Parathyroid adenoma (tissue), 2 donors: ENCODE measurements around the gene TRPV4.

ENCODE experiments used
- H2AFZ ChIP-seq: fragments of 300-600 bp; sonication (generic); one replicate; pipeline ENCODE4 v1.7.0; 2017; ENCODE audit warnings: antibody characterized with exemption, mild to moderate bottlenecking
- H3K27ac ChIP-seq: fragments of 300-600 bp; sonication (generic); one replicate; pipeline ENCODE4 v1.7.0; 2017
- H3K27me3 ChIP-seq: fragments of 300-600 bp; sonication (generic); one replicate; pipeline ENCODE4 v1.7.0; 2017; ENCODE audit warnings: low read length; ENCODE audit not compliant: control insufficient read depth, insufficient read depth
- H3K36me3 ChIP-seq: fragments of 300-600 bp; sonication (generic); one replicate; pipeline ENCODE4 v1.7.0; 2017; ENCODE audit warnings: low read length; ENCODE audit not compliant: control insufficient read depth, insufficient read depth
- H3K4me1 ChIP-seq: fragments of 300-600 bp; sonication (generic); one replicate; pipeline ENCODE4 v1.7.0; 2017; ENCODE audit warnings: control low read depth
- H3K4me2 ChIP-seq: fragments of 300-600 bp; sonication (generic); one replicate; pipeline ENCODE4 v1.7.0; 2017; ENCODE audit warnings: low read length
- H3K4me3 ChIP-seq: fragments of 300-600 bp; sonication (generic); one replicate; pipeline ENCODE4 v1.7.0; 2017; ENCODE audit warnings: low read depth, low read length
- H3K79me2 ChIP-seq: fragments of 300-600 bp; sonication (generic); one replicate; pipeline ENCODE4 v1.7.0; 2017; ENCODE audit warnings: control low read depth
- H3K9ac ChIP-seq: fragments of 300-600 bp; sonication (generic); one replicate; pipeline ENCODE4 v1.7.0; 2017; ENCODE audit warnings: mild to moderate bottlenecking
- H3K9me3 ChIP-seq: fragments of 300-600 bp; sonication (generic); one replicate; pipeline ENCODE4 v1.7.0; 2017; ENCODE audit warnings: low read length; ENCODE audit not compliant: control insufficient read depth
- TF ChIP-seq, protein P1 (sequence below): fragments of 300-600 bp; sonication (generic); IDR thresholded peaks from one replicate; pipeline ENCODE4 v1.7.0; 2017; ENCODE audit warnings: antibody characterized with exemption, mild to moderate bottlenecking
- donor health status: primary hyperparathyroidism.

Gene TRPV4

DNA sequence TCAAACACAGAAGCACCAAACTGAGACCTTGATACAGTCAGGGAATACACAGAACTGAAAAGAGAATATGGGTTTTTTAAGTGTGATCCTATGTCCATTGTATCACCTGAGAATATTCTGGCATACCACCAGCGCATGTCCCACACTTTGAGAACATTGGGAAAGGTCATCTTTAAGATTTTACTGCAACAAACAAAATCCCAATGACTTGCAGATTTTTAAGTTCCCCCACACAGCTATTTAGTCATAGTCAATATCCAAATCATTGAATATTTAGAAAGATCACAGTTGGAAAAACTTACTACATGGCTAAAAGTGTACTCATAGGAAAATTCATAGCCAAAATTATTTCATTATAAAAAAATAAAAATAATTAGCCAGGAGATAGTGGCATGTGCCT lies 54.5 kb downstream of the TRPV4 start:
- TF ChIP-seq, protein P1, sequence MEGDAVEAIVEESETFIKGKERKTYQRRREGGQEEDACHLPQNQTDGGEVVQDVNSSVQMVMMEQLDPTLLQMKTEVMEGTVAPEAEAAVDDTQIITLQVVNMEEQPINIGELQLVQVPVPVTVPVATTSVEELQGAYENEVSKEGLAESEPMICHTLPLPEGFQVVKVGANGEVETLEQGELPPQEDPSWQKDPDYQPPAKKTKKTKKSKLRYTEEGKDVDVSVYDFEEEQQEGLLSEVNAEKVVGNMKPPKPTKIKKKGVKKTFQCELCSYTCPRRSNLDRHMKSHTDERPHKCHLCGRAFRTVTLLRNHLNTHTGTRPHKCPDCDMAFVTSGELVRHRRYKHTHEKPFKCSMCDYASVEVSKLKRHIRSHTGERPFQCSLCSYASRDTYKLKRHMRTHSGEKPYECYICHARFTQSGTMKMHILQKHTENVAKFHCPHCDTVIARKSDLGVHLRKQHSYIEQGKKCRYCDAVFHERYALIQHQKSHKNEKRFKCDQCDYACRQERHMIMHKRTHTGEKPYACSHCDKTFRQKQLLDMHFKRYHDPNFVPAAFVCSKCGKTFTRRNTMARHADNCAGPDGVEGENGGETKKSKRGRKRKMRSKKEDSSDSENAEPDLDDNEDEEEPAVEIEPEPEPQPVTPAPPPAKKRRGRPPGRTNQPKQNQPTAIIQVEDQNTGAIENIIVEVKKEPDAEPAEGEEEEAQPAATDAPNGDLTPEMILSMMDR: no peak
- Histone ChIP-seq H3K79me2 (no peaks in the 10 kb centered on the region), H2AFZ (no peak overlapping the region), H3K9me3 (no peaks in the 10 kb centered on the region), H3K36me3 (no peaks in the 10 kb centered on the region), H3K9ac (no peak overlapping the region), H3K27me3 (no peaks in the 10 kb centered on the region), H3K4me1 (no peaks in the 10 kb centered on the region), H3K27ac (no peak overlapping the region), H3K4me3 (no peak overlapping the region), H3K4me2 (no peak overlapping the region)

DNA sequence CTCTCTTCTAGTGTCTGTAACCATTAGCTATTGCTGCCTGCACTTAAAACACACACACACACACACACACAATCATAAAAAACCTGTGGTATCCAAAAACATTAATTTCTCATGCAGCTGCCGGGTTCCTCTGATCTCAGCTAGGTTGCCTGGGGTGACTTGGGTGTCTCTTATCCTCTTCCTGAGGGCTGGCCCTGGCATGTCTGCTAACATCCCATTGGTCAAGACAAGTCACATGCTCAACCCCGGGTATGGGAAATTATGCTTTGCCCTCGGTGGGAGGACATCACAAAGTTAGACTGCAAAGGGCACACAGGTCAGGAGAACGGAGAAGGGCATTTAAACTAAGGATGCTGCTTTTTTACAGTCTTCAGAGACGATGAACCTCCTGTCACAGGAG lies 55.7 kb downstream of the TRPV4 start:
- no peak overlapping the region for H3K9ac ChIP-seq
- no peaks in the 10 kb centered on the region for H3K79me2 ChIP-seq
- H3K4me2 ChIP-seq: no peak overlapping the region
- TF ChIP-seq, protein P1: no peak
- H3K36me3 ChIP-seq: no peaks in the 10 kb centered on the region
- no peak overlapping the region for H3K4me3 ChIP-seq
- H2AFZ ChIP-seq: no peak overlapping the region
- H3K27ac ChIP-seq: no peak overlapping the region
- H3K27me3 ChIP-seq: no peaks in the 10 kb centered on the region
- no peaks in the 10 kb centered on the region for H3K9me3 ChIP-seq
- no peaks in the 10 kb centered on the region for H3K4me1 ChIP-seq

DNA sequence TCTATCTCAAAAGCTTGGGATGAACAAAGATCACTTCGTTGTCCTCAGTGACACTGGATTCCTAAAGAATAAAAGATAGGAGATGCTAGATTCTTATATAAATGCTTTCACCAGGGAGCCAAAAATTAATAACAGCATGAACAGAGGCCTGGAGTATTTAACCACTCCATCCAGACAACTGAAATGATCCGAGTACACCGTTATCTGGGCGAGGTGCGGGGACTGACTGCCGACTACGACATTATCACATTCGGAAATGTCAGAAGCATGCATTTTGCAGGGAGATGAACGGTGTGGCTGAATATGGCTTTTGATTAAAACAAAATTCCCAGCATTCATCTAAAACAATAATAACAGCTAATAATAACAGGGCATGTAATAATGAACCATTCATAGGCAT lies 56.6 kb downstream of the TRPV4 start:
- Histone ChIP-seq H3K27ac (no peak overlapping the region), H3K27me3 (no peaks in the 10 kb centered on the region), H3K4me1 (no peaks in the 10 kb centered on the region), H3K4me3 (no peak overlapping the region), H3K36me3 (no peaks in the 10 kb centered on the region), H3K79me2 (no peaks in the 10 kb centered on the region), H2AFZ (no peak overlapping the region), H3K9ac (no peak overlapping the region), H3K4me2 (no peak overlapping the region), H3K9me3 (no peaks in the 10 kb centered on the region)
- TF ChIP-seq, protein P1: no peak

DNA sequence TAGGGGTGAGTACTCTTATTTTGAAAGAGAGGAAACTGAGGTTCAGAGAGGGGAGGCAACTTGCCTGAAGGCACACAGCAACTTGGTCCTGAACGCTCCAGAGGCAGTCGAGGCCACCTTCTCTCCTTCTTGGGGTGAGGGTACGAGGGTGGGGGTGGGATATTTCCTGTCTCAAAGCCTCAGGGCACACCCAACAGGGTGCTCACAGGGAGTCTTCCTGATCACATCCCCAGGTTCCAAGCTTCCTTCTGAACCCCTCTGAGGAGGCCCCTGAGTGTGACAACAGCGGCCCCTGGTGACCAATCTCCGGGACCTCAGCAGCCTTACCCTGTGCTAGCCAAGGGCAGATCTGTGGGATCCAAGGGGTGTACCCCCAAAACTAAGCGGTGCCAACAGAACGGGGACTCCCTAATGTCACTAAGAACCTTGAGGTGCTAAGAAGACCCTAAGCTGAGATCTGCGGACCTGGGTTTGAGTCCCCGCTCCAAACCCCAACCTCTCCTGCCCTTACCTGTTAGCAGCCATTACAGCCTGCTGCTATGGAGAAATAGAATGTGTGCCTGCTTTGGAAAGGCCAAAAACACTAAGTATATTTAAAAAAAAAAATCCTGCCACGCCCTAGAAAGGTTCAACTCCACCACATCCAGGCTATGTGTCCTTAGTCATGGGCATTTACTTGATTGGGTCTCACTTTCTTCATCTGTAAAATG lies 57.9 kb downstream of the TRPV4 start:
- Histone ChIP-seq H3K36me3 (no peaks in the 10 kb centered on the region), H3K9ac (no peak overlapping the region), H3K4me1 (no peaks in the 10 kb centered on the region), H3K27ac (no peak overlapping the region), H3K27me3 (no peaks in the 10 kb centered on the region), H3K79me2 (no peaks in the 10 kb centered on the region), H2AFZ (no peak overlapping the region), H3K9me3 (no peaks in the 10 kb centered on the region), H3K4me3 (no peak overlapping the region), H3K4me2 (no peak overlapping the region)
- TF ChIP-seq, protein P1: peak; percentile 93

DNA sequence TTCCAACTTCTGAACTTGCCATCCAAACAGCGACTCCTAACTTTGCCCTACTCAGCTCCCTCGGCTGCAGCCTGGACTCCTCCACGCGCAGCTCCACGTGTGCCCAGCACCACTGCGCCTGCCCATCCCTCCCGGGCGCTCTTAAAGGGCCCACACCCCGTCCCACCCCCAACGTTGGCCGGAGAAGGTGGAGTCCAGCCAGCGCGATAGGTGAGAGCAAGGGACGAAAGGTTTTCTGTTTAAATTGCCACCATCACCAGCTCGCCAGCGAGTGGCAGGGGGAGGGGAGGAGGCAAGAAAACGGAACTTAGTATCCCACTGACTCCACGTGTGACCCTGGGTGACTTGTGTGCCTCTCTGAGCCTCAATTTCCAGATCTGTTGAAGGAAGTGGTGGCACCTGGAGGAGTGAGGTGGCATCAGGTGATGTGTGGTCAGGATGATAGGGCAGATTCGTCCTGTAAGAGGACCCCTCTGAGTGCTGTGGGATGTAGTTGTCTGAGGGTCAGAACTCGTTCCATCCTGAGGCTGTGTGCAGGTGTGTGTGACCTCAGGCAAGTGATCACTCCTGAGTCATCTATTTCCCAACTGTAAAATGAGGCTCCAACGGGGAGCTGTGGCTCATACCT lies 59.7 kb downstream of the TRPV4 start:
- H3K4me3 ChIP-seq: no peak overlapping the region

More for the DNA sequence above, 59.7 kb downstream of the TRPV4 start:
- H2AFZ ChIP-seq: peak overlapping the region; percentile 10
- H3K4me1 ChIP-seq: no peaks in the 10 kb centered on the region
- no peaks in the 10 kb centered on the region for H3K9me3 ChIP-seq
- no peak overlapping the region for H3K27ac ChIP-seq
- H3K4me2 ChIP-seq: peak overlapping the region; percentile 72
- no peaks in the 10 kb centered on the region for H3K79me2 ChIP-seq
- TF ChIP-seq, protein P1: no peak
- no peaks in the 10 kb centered on the region for H3K36me3 ChIP-seq
- H3K9ac ChIP-seq: no peak overlapping the region
- H3K27me3 ChIP-seq: no peaks in the 10 kb centered on the region
